ENCODE results near the gene NEURL4.
"Not testable (repeated sequence)": the region's sequence is repeated elsewhere in the genome, so short reads cannot be mapped to it uniquely, and the experiment has no call there.

DNA sequence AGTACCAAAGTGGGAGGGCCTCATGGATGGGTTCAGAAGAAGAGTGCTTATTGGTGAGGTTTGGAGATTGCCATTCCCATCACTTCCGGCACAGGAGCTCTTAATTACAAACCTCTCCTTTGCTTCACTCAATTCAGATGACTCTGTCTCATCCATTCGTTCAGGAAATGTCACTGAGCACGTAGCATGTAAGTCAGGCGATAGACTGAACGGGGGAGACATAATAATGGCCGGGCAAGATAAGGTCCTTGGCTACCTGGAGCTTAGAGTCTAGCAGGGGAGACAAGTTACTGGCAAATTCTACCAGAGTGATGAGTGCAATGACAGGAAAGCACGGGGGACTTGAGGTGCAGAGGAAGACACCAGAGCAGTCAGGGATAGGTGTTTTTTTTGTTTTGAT, 36.8 kb upstream of the NEURL4 start:
- TF ChIP-seq, protein P1, sequence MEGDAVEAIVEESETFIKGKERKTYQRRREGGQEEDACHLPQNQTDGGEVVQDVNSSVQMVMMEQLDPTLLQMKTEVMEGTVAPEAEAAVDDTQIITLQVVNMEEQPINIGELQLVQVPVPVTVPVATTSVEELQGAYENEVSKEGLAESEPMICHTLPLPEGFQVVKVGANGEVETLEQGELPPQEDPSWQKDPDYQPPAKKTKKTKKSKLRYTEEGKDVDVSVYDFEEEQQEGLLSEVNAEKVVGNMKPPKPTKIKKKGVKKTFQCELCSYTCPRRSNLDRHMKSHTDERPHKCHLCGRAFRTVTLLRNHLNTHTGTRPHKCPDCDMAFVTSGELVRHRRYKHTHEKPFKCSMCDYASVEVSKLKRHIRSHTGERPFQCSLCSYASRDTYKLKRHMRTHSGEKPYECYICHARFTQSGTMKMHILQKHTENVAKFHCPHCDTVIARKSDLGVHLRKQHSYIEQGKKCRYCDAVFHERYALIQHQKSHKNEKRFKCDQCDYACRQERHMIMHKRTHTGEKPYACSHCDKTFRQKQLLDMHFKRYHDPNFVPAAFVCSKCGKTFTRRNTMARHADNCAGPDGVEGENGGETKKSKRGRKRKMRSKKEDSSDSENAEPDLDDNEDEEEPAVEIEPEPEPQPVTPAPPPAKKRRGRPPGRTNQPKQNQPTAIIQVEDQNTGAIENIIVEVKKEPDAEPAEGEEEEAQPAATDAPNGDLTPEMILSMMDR (IDR thresholded peaks at IDR 0.05) = not testable (repeated sequence)
- TF ChIP-seq EP300 (IDR thresholded peaks at IDR 0.05; ENCODE audit: low read depth) = not testable (repeated sequence)
